BLaER1 treated with 17β-estradiol and CSF1 and Interleukin-3, amounts not matched to agents 10 nM and 100 nM (cell line): ENCODE data around the gene ATG10.

ENCODE experiments used
- H3K27ac ChIP-seq, 11 experiments: shearing (Covaris generic); formaldehyde crosslinking; 2 replicates each; pipeline ENCODE4 v1.8.1; 2022
- H3K27me3 ChIP-seq, 11 experiments: shearing (Covaris generic); formaldehyde crosslinking; 2 replicates each; pipeline ENCODE4 v1.8.1; 2022
- H3K36me3 ChIP-seq, 11 experiments: shearing (Covaris generic); formaldehyde crosslinking; 2 replicates each; pipeline ENCODE4 v1.8.1; 2022
- H3K4me1 ChIP-seq, 10 experiments: shearing (Covaris generic); formaldehyde crosslinking; 2 replicates each; pipeline ENCODE4 v1.8.1; 2022
- H3K4me2 ChIP-seq, 11 experiments: shearing (Covaris generic); formaldehyde crosslinking; 2 replicates each; pipeline ENCODE4 v1.8.1; 2022
- H3K4me3 ChIP-seq, 10 experiments: shearing (Covaris generic); formaldehyde crosslinking; 2 replicates each; pipeline ENCODE4 v1.8.1; 2022
- H3K9ac ChIP-seq, 11 experiments: shearing (Covaris generic); formaldehyde crosslinking; 2 replicates each; pipeline ENCODE4 v1.8.1; 2022
- H3K9me3 ChIP-seq, 11 experiments: shearing (Covaris generic); formaldehyde crosslinking; replicated peaks in 1 of 11; 2 replicates each; pipeline ENCODE4 v1.8.1; 2022
- H4K20me1 ChIP-seq, 11 experiments: shearing (Covaris generic); formaldehyde crosslinking; 2 replicates each; pipeline ENCODE4 v1.8.1; 2022
- Cebpa-rat ChIP-seq, 11 experiments: shearing (Covaris generic); IDR thresholded peaks; 2 replicates each; pipeline ENCODE4 v1.8.1; 2022

Gene ATG10

GRCh38 chr5:82221020-82221419 is 249.2 kb downstream of the ATG10 start:
- Histone ChIP-seq H4K20me1 (no peaks in the 10 kb centered on the region), H3K27me3 (no peaks in the 10 kb centered on the region), H3K9ac (no peak overlapping the region), H3K36me3 (no peaks in the 10 kb centered on the region), H3K4me2 (peak overlapping the region in 2 of 11 experiments; percentile 33 to 68; a peak in 1 of 22 replicates), H3K4me1 (peaks cover 0 to 42% (median 5%) of the 10 kb centered on the region in 10 experiments; a peak in 9 of 20 replicates), H3K9me3 (no peaks in the 10 kb centered on the region), H3K4me3 (no peak overlapping the region), H3K27ac (no peak overlapping the region)
- TF ChIP-seq Cebpa-rat (IDR thresholded peaks at IDR 0.05), result 0 out of 22 replicates have a peak, but pooled peaks of 1 of the 11 experiments have one; percentile 36

- Histone ChIP-seq H4K20me1 (no peaks in the 10 kb centered on the region), H3K4me1 (peaks cover 0 to 42% (median 5%) of the 10 kb centered on the region in 10 experiments; a peak in 9 of 20 replicates), H3K9ac (no peak overlapping the region), H3K4me2 (peak overlapping the region in 3 of 11 experiments; percentile 50 to 68 (median 66); a peak in 5 of 22 replicates), H3K9me3 (no peaks in the 10 kb centered on the region), H3K27me3 (no peaks in the 10 kb centered on the region), H3K4me3 (no peak overlapping the region), H3K27ac (no peak overlapping the region), H3K36me3 (no peaks in the 10 kb centered on the region)
- no peak for TF ChIP-seq Cebpa-rat (IDR thresholded peaks at IDR 0.05)
Observed at GRCh38 chr5:82222597-82223574, 251.1 kb downstream of the ATG10 start.

GRCh38 chr5:82225525-82226172 is 253.8 kb downstream of the ATG10 start:
- H3K4me2 ChIP-seq, result no peak overlapping the region
- no peak overlapping the region for H3K27ac ChIP-seq
- TF ChIP-seq Cebpa-rat (IDR thresholded peaks at IDR 0.05), result no peak
- H3K27me3 ChIP-seq, result no peaks in the 10 kb centered on the region
- H3K36me3 ChIP-seq, result no peaks in the 10 kb centered on the region
- peaks cover 0 to 42% (median 5%) of the 10 kb centered on the region in 10 experiments; a peak in 9 of 20 replicates for H3K4me1 ChIP-seq
- no peaks in the 10 kb centered on the region for H4K20me1 ChIP-seq
- no peak overlapping the region for H3K9ac ChIP-seq
- no peaks in the 10 kb centered on the region for H3K9me3 ChIP-seq
- H3K4me3 ChIP-seq, result no peak overlapping the region

- H3K27ac ChIP-seq, result no peak overlapping the region
- no peak for TF ChIP-seq Cebpa-rat (IDR thresholded peaks at IDR 0.05)
Observed at GRCh38 chr5:82234885-82235284, 263.1 kb downstream of the ATG10 start.

GRCh38 chr5:82244151-82244550 is 272.3 kb downstream of the ATG10 start:
- Histone ChIP-seq H3K4me2 (no peak overlapping the region), H4K20me1 (no peaks in the 10 kb centered on the region), H3K4me3 (no peak overlapping the region), H3K9me3 (peaks cover 18 to 27% (median 26%) of the 10 kb centered on the region in 11 experiments), H3K27me3 (no peaks in the 10 kb centered on the region; a peak in 1 of 22 replicates), H3K27ac (no peak overlapping the region), H3K9ac (no peak overlapping the region), H3K4me1 (no peaks in the 10 kb centered on the region; a peak in 1 of 20 replicates), H3K36me3 (peaks cover 0 to 11% (median 5%) of the 10 kb centered on the region in 11 experiments; a peak in 6 of 22 replicates)
- TF ChIP-seq Cebpa-rat (IDR thresholded peaks at IDR 0.05), result no peak

More at GRCh38 chr5:82234885-82235284, 263.1 kb downstream of the ATG10 start:
- Histone ChIP-seq H3K27me3 (no peaks in the 10 kb centered on the region), H3K9ac (no peak overlapping the region), H4K20me1 (no peaks in the 10 kb centered on the region), H3K4me1 (no peaks in the 10 kb centered on the region; a peak in 1 of 20 replicates), H3K4me2 (0 out of 22 replicates have a peak overlapping the region, but pooled peaks of 1 of the 11 experiments have one; percentile 4), H3K36me3 (no peaks in the 10 kb centered on the region), H3K4me3 (no peak overlapping the region), H3K9me3 (no peaks in the 10 kb centered on the region)

GRCh38 chr5:82244854-82245635 is 273.2 kb downstream of the ATG10 start:
- TF ChIP-seq Cebpa-rat (IDR thresholded peaks at IDR 0.05), result no peak
- Histone ChIP-seq H4K20me1 (no peaks in the 10 kb centered on the region), H3K27ac (no peak overlapping the region), H3K4me3 (no peak overlapping the region), H3K9me3 (peaks cover 18 to 27% (median 26%) of the 10 kb centered on the region in 11 experiments), H3K9ac (no peak overlapping the region), H3K4me1 (no peaks in the 10 kb centered on the region; a peak in 1 of 20 replicates), H3K4me2 (no peak overlapping the region), H3K27me3 (no peaks in the 10 kb centered on the region; a peak in 1 of 22 replicates), H3K36me3 (peaks cover 0 to 11% (median 5%) of the 10 kb centered on the region in 11 experiments; a peak in 6 of 22 replicates)

GRCh38 chr5:82246960-82247574 is 275.2 kb downstream of the ATG10 start:
- H3K9me3 ChIP-seq, result peaks cover 18 to 27% (median 26%) of the 10 kb centered on the region in 11 experiments
- H3K4me1 ChIP-seq, result no peaks in the 10 kb centered on the region
- H3K4me3 ChIP-seq, result no peak overlapping the region
- no peak overlapping the region for H3K9ac ChIP-seq
- no peak overlapping the region for H3K4me2 ChIP-seq
- no peak overlapping the region for H3K27ac ChIP-seq
- peaks cover 0 to 11% (median 5%) of the 10 kb centered on the region in 11 experiments; a peak in 6 of 22 replicates for H3K36me3 ChIP-seq
- no peaks in the 10 kb centered on the region for H3K27me3 ChIP-seq
- no peak for TF ChIP-seq Cebpa-rat (IDR thresholded peaks at IDR 0.05)
- no peaks in the 10 kb centered on the region for H4K20me1 ChIP-seq

GRCh38 chr5:82252744-82253143 is 280.9 kb downstream of the ATG10 start:
- no peaks in the 10 kb centered on the region for H4K20me1 ChIP-seq
- peaks cover 0 to 39% (median 0%) of the 10 kb centered on the region in 10 experiments; a peak in 6 of 20 replicates for H3K4me1 ChIP-seq
- peaks cover 6 to 20% (median 14%) of the 10 kb centered on the region in 11 experiments; a peak in 14 of 22 replicates for H3K36me3 ChIP-seq
- H3K27me3 ChIP-seq, result no peaks in the 10 kb centered on the region
- H3K9ac ChIP-seq, result no peak overlapping the region
- TF ChIP-seq Cebpa-rat (IDR thresholded peaks at IDR 0.05), result no peak
- no peak overlapping the region for H3K27ac ChIP-seq
- no peak overlapping the region for H3K4me3 ChIP-seq
- H3K9me3 ChIP-seq, result peaks cover 5 to 7% (median 6%) of the 10 kb centered on the region in 11 experiments
- no peak overlapping the region for H3K4me2 ChIP-seq
